Colonic mucosa (tissue), 4 donors: ENCODE results near the gene CHD1L. TPM values are rescaled to one million over a fixed set of nuclear protein-coding genes. Genes with fewer than 3 reads are reported as not detected.
"Not testable (repeated sequence)": the region's sequence is repeated elsewhere in the genome, so short reads cannot be mapped to it uniquely, and the experiment has no call there.

Source experiments
- DNase-seq: peaks from one replicate; pipeline ENCODE4 v3.0.0-alpha.2; 2020
- H3K27ac ChIP-seq: fragments of 200-600 bp; one replicate; pipeline ENCODE4 v1.8.0; 2021
- H3K27me3 ChIP-seq: fragments of 200-600 bp; one replicate; pipeline ENCODE4 v1.8.0; 2021
- H3K36me3 ChIP-seq: fragments of 200-600 bp; one replicate; pipeline ENCODE4 v1.8.0; 2021
- H3K4me1 ChIP-seq: fragments of 200-600 bp; one replicate; pipeline ENCODE4 v1.8.0; 2021; ENCODE audit warnings: mild to moderate bottlenecking
- H3K4me3 ChIP-seq: fragments of 200-600 bp; one replicate; pipeline ENCODE4 v1.8.0; 2021
- H3K9ac ChIP-seq, 2 donors: one replicate each; pipeline ENCODE4 v1.7.0; 2013; ENCODE audit warnings: control low read depth in 2 of 2, low read depth in 2 of 2, low read length in 2 of 2
- H3K9me3 ChIP-seq: fragments of 200-600 bp; one replicate; pipeline ENCODE4 v1.8.0; 2021
- CTCF ChIP-seq: fragments of 200-600 bp; IDR thresholded peaks from one replicate; pipeline ENCODE4 v1.8.0; 2022; ENCODE audit warnings: antibody characterized with exemption, mild to moderate bottlenecking
- intact Hi-C: fragments of 100-400 bp; cut with DNase I; formaldehyde crosslinking; loops from one replicate; pipeline ENCODE4 v1.14.1; 2022
- total RNA-seq, 2 donors: library from RNA; stranded (reverse); fragmentation: NEBNext Ultra II Directional in 1 of 2; extraction: Animal tissue kit (Norgen Biotek cat#: 25700) in 1 of 2; gene quantifications; one replicate each; pipeline ENCODE4 v1.2.1, GENCODE V29; 2021
- donor health status: healthy.
- donor health status: DM: no; HTN: no; CAD: no.
- donor health status: DM: no; HTN: no; CAD: no.

CHD1L gene
- total RNA-seq = 10 to 100 TPM; 34.7 to 40.7 TPM

- Histone ChIP-seq H3K27me3 (no peaks in the 10 kb centered on the region), H3K4me1 (no peaks in the 10 kb centered on the region)
Observed at GRCh38 chr1:147242449-147243227, at the start of gene CHD1L. CHD1L (plus strand) TSS chr1:147242684; CDS start chr1:147242704, 20 bp downstream.

GRCh38 chr1:147197324-147197723, 45.2 kb upstream of the CHD1L start:
- intact Hi-C loops, DNase-seq, H3K36me3 ChIP-seq, H3K27ac ChIP-seq, H3K9me3 ChIP-seq, H3K9ac ChIP-seq, H3K4me3 ChIP-seq, H3K27me3 ChIP-seq, H3K4me1 ChIP-seq: not testable (repeated sequence)

More at GRCh38 chr1:147242449-147243227, at the start of gene CHD1L:
- H3K4me3 ChIP-seq = peak within 1 kb of the TSS; percentile 100
- intact Hi-C loops = loop anchor here (2.0 to 10.0 kb wide), 2 partner anchors 70 to 158 kb away; partner anchors contain the start of gene PRKAB2
- no peaks in the 10 kb centered on the region for H3K9me3 ChIP-seq
- H3K36me3 ChIP-seq = no peaks in the 10 kb centered on the region
- TF ChIP-seq CTCF = peak; percentile 74
- H3K27ac ChIP-seq = peak within 1 kb of the TSS; percentile 95
- peak within 1 kb of the TSS; percentile 79 to 88 for H3K9ac ChIP-seq
- peak; percentile 95 for DNase-seq

- Histone ChIP-seq H3K36me3 (no peaks in the 10 kb centered on the region), H3K9ac (no peak overlapping the region), H3K4me3 (no peak overlapping the region), H3K9me3 (no peaks in the 10 kb centered on the region), H3K27me3 (no peaks in the 10 kb centered on the region), H3K4me1 (no peaks in the 10 kb centered on the region), H3K27ac (no peak overlapping the region)
- TF ChIP-seq CTCF = no peak
- intact Hi-C loops = no loop called here
- DNase-seq = no peak
Observed at GRCh38 chr1:147201276-147201675, 41.2 kb upstream of the CHD1L start.

GRCh38 chr1:147201786-147202185, 40.7 kb upstream of the CHD1L start:
- H3K4me3 ChIP-seq = no peak overlapping the region
- H3K9me3 ChIP-seq = no peaks in the 10 kb centered on the region
- no peak overlapping the region for H3K9ac ChIP-seq
- H3K27me3 ChIP-seq = no peaks in the 10 kb centered on the region
- TF ChIP-seq CTCF = no peak
- H3K27ac ChIP-seq = no peak overlapping the region
- H3K36me3 ChIP-seq = no peaks in the 10 kb centered on the region
- intact Hi-C loops = no loop called here
- no peaks in the 10 kb centered on the region for H3K4me1 ChIP-seq
- no peak for DNase-seq

GRCh38 chr1:147202576-147202975, 39.9 kb upstream of the CHD1L start:
- no peak overlapping the region for H3K4me3 ChIP-seq
- no peaks in the 10 kb centered on the region for H3K9me3 ChIP-seq
- H3K9ac ChIP-seq = no peak overlapping the region
- no peak for DNase-seq
- no peaks in the 10 kb centered on the region for H3K27me3 ChIP-seq
- H3K27ac ChIP-seq = no peak overlapping the region
- intact Hi-C loops = no loop called here
- no peaks in the 10 kb centered on the region for H3K36me3 ChIP-seq
- TF ChIP-seq CTCF = no peak
- no peaks in the 10 kb centered on the region for H3K4me1 ChIP-seq

GRCh38 chr1:147204080-147204479, 38.4 kb upstream of the CHD1L start:
- H3K27ac ChIP-seq = no peak overlapping the region
- H3K27me3 ChIP-seq = no peaks in the 10 kb centered on the region
- H3K9me3 ChIP-seq = no peaks in the 10 kb centered on the region
- H3K4me3 ChIP-seq = no peak overlapping the region
- no peaks in the 10 kb centered on the region for H3K4me1 ChIP-seq
- intact Hi-C loops = no loop called here
- DNase-seq = no peak
- no peak for TF ChIP-seq CTCF
- H3K36me3 ChIP-seq = no peaks in the 10 kb centered on the region
- no peak overlapping the region for H3K9ac ChIP-seq
